Activated gamma-delta T cell treated with anti-CD3 and anti-CD28 coated beads, Interleukin-2, amount 50 U/mL, for 16 hours (primary cell): ENCODE results near the gene C1orf141.
"Not testable (repeated sequence)": the region's sequence is repeated elsewhere in the genome, so short reads cannot be mapped to it uniquely, and the experiment has no call there.

Experiments
- DNase-seq: peaks from one replicate; pipeline ENCODE4 v3.0.0-alpha.2; 2020; ENCODE audit warnings: low read depth

The C1orf141 gene

GRCh38 chr1:67134695-67135094 is at the start of gene C1orf141:
Gene C1orf141 (minus strand): TSS chr1:67134970. CDS start chr1:67127240, 7,730 bp downstream.
- no peak for DNase-seq

DNA sequence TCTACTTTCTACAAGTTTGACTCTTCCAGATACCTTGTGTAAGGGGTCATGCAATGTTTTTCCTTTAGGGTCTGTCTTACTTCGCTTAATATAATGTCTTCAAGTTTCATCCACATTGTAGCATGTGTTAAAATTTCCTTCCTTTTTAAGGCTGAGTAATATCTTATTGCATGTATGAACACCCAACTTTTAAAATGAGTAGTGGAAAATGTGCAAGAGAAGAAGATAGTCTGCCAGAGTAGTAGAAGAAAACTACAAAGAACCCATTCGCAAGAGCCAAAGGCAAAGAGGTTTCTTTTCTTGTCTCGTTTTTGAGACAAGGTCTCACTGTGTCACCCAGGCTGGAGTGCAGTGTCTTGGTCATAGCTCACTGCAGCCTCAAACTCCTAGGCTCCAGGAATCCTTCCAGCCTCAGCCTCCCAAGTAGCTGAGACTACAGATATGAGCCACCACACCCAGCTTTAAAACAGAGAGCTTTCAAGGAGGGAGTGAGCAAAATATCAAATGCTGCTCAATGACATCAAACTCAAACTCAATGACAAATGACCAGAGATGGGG is 40.8 kb upstream of the C1orf141 start:
- no peak for DNase-seq

- DNase-seq, result no peak
Observed at GRCh38 chr1:67174716-67175284, 40.0 kb upstream of the C1orf141 start.

- no peak for DNase-seq
Observed at GRCh38 chr1:67173988-67174387, 39.2 kb upstream of the C1orf141 start.

DNA sequence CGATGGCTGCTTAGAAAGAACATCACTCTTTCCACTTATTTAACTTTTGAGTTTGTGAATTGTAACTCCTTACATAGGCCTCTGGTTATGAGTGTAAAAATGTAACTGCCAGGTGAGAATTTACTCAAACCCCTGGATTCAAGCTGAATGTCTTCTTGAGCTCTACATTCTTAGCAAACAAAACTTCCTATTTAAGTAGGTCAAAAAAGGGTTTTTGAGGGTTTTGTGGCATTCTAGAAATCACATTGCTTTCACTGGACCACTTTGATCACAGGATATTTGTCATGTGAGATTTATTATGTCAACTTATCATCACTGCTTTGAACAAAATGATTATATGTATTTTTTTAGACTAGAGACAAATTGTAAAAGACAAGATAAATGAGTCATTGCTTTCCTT is 37.2 kb upstream of the C1orf141 start:
- DNase-seq, result no peak

GRCh38 chr1:67171574-67171955 is 36.8 kb upstream of the C1orf141 start:
- no peak for DNase-seq

- DNase-seq, result no peak
Observed at GRCh38 chr1:67170751-67171573, 36.2 kb upstream of the C1orf141 start.

DNA sequence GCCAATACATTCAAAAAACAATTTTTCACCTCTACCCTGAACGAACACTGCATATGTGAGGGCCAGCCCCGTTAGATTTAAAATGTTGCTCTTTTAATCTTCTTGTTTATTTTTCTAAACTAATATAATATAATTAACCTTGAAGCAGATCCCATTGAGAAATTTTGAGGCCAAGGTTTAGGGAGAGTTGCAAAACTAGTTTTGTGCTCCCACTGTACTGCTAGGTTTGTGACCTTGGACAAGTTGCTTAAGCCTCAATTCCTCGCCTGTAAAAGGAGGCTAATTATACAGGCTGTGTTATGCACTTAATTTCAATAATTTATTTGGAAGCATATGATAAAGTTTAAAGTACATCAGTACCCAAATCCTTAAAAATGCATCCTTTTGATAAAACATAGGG is 35.2 kb upstream of the C1orf141 start:
- no peak for DNase-seq

DNA sequence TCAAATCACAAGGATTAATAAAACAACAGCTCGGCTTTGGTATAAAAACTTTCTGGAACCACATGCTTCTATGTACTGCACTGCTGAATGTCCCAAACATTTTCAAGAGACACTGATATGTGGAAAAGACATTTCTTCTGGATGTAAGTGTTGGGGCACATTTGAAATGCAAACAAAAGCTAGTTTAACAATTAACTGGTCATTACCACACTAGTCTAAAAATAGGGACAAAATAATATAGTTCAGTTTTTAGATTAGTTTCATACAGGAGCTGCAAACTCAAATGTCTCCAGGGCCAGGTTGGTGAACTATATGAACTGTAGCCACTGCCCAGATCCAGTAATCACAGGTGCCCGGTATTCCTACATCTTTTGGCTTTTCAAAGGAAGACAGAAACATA is 34.7 kb upstream of the C1orf141 start:
- DNase-seq, result no peak

- peak; percentile 29 for DNase-seq
Observed at GRCh38 chr1:67166196-67166595, 31.4 kb upstream of the C1orf141 start, which contains the start of gene IL23R. Gene IL23R (plus strand): TSS chr1:67166454. CDS start chr1:67168121, 1,667 bp downstream.

DNA sequence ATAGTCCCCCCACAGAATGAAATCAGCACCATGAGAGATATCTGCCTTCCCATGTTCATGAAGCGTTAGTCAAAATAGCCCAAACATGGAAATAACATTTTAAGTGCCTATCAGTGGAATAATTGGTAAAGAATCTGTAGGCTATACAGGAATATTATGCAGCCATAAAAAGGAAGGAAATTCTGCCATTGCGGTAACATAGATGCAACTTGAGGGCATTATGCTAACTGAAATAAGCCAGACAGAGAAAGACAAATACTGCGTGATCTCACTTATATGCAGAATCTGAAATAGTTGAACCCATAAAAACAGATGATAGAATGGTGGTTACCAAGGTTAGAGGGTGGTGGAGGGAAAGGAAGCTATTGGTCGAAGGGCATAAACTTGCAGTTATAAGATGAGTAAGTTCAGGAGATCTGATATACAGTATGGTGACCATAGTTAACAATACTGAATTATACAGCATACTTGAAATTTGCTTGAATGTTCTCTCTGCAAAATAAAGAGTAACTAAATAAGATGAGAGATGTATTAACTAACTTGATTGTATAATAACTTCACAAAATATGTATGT is 30.8 kb upstream of the C1orf141 start:
- no peak for DNase-seq

- no peak for DNase-seq
Observed at GRCh38 chr1:67162954-67163353, 28.2 kb upstream of the C1orf141 start.

DNA sequence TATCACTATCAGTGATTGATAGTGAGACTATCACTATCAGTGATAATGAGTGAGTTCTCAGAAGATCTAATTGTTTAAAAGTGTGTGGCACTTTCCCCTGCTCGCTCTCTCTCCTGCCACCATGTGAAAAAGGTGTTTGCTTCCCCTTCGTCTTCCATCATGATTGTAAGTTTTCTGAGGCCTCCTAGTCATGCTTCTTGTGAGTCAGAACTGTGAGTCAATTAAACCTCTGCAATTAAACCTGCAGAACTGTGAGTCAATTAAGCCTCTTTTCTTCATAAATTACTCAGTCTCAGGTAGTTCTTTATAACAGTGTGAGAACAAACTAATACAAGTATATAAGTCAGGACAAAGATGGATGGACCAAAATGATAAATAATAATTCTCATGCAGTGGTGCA is 24.5 kb upstream of the C1orf141 start:
- no peak for DNase-seq

DNA sequence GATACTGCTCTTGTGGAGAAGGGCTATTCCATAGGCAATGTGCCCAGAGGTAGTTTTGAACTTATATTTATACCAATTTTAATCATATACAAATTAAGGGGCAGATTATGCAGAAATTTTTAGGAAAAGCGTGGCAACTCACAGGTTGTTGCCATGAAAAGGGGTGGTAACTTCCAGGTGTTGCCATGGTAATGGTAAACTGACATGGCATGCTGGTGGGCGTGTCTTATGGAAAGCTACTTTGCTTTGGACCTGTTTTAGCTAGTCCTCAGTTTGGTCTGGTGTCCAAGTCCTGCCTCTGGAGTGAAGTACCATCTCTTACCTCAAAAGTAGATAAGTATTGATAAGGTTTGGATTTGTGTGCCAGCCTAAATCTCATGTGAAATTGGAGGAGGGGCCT is 23.6 kb upstream of the C1orf141 start:
- no peak for DNase-seq

GRCh38 chr1:67150931-67151330 is 16.2 kb upstream of the C1orf141 start:
- no peak for DNase-seq

- peak; percentile 47 for DNase-seq
Observed at GRCh38 chr1:67149179-67149770, 14.5 kb upstream of the C1orf141 start.

- no peak for DNase-seq
Observed at GRCh38 chr1:67148516-67149178, 13.9 kb upstream of the C1orf141 start.

- not testable (repeated sequence) for DNase-seq
Observed at GRCh38 chr1:67147973-67148372, 13.2 kb upstream of the C1orf141 start.

DNA sequence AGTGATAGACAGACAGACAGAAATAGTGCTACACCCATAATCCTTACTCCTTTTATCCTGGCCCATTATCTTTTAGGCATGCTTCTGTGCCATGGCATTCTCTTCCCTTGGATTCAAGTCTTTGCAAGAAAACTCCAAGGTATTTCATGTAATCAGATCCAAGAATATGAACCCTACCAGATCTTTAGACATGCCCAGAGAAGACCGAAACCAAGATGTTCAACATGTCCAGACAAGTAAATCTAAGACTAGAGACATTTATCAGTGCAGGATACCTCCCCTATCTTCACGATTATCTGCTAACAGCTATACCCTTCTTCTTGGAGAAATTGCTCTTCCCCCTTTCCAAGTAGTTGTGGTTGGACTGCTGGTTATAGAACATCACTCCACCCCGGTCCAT is 11.8 kb upstream of the C1orf141 start:
- no peak for DNase-seq

- no peak for DNase-seq
Observed at GRCh38 chr1:67146101-67146500, 11.3 kb upstream of the C1orf141 start.

DNA sequence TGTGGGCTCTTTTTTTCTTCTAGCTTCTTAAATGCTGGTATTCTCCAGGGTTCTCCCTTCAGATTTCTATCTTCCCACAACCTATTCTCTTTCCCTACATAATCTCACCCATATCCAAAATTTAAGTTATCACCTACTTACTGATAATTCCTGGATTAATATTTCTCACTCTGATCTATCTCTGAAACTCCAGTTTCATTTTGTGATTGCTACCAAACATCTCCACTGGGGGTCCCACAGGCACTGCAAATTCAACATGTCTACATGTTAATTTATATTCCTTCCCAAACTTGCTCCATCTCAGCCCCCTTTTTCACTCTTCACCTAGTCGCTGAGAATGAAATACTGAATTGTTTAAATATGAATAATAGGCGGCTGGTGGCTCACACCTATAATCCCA is 9.9 kb upstream of the C1orf141 start:
- DNase-seq, result no peak

- no peak for DNase-seq
Observed at GRCh38 chr1:67143966-67144365, 9.2 kb upstream of the C1orf141 start.
